Measurements from ENCODE around the gene SRGAP3.

SRGAP3 gene

DNA sequence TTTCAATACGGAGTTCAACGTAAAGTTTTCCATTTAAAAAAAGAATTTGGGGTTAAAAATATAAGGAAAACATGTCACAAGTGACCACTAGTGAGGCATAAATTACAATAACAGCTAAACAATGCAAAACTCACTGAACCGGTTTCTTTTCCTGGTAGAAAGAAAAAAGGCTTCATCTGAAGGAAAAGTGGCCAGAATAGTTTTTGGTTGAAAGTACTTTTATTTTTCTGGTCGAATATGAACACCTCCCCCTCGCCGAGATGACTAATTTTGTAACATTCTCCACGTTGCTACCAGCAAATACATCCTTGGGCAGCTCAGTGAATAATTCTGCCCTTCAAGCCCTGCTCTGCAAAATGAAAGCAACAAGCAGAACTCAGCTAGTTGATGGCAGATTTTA is 3.9 kb upstream of the SRGAP3 start:
- no peak for DNase-seq (ENCODE audit: low spot score)

DNA sequence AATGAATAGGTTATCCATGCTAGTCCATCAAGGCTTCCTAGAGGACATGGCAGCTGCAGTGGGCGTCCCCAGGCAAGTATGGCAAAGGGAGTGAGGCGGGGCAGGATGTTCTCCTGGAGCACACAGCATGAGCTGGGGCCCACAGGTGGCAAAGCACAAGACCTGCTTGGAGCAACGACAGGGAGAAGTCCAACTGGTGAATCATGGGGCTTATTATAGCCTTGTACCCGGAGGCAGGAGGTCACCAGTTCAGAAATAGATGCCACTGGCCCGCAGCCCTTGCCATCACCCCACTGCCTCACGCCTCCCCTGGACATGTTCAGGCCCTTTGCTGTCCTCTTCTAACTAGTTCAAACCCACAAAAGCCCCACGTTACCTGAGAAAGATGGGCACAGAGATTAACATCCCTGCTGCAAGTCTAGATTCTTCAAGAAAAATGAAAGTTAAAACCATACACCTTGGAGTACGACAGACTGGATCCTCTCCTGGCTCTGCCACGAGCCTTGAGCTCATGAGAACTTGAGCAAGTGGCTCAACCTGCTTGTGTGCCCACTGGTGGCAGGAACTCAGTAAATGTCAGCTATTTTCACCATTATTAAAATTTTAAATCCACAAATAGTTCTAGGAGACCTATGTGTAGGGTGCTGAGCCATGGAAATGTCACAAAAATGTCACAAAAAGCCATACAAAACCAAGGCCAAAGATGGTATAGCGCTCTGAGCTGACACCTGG is 1.8 kb upstream of the SRGAP3 start:
- no peak for DNase-seq (ENCODE audit: low spot score)

DNA sequence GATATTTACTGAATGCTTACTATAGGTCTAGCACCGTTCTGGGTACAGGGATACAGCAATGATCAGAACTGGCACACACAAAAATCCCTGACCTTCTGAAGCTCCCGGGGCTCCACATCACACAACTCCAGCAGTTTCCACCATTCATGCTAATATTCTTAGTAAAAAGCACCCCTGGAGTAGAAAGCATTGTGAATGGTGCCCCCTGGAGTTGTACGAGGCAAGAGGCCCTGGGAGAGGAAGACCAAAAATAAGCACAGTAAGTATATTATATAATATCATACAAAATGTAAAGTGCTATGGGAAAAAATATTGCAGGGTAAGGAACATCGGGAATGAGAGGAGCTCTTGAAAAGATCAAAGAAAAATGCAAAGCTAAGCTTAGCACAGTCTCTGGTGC is 790 bp upstream of the SRGAP3 start:
- no peak for DNase-seq (ENCODE audit: low spot score)

- no peak for DNase-seq (ENCODE audit: low spot score)
These were observed 749 bp downstream of the SRGAP3 start for GRCh38 chr3:9248522-9249271.

DNA sequence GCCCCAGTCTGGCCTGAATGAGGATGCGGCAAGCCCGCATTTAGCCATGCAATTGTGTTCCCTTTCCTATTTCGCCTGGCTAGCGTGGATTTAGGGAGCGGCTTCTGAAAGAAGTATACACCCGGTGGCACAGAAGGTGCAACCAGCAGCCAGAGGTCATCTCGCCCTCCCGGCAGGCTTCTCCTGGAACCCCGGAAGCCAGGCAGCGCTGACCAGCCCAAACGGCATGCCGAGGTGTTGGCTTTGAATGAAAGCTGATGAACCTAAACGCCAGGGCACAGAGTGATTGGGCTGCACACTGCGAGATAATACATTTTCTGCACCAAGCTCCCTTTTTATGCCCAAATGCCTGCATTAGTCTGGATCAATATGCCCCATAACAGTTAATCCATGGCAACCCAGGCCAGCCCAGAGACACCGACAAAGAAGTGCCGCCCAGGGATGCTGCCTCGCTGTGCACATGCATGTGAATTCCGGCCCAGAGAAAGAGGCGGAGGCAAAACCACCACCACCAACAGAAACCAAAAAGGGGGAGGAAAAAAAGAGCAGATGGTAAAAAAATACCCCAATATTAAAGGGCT is 1.4 kb downstream of the SRGAP3 start:
- DNase-seq (ENCODE audit: low spot score), result no peak

DNA sequence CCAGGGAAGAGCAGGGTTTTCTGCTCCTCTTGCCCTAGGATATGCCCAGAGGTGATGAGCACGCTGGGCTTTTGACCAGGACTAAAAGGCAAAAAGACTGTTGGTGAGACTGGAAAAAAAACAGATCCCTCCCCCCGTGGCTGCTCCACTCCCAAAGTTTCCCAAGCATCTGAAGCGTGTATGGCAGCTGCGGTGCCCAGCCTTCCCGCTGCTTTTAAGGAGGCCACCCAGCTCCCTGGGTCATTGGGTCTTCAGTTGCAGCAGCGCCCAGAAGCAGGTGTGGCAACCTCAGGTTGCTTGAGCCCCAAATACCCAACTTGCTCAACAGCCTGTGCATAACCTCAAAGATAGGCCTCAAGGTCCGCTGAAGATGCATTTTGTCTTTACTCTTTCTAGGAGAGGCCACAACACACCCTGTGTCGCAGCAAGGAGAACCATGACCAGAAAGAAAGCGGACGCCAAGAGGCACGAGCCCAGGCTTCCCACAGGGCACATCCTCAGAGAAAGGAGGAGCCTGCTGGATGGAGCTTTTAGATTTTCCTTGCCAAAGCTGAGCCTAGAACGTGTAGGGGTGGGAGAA is 2.0 kb downstream of the SRGAP3 start:
- no peak for DNase-seq (ENCODE audit: low spot score)

- no peak for DNase-seq (ENCODE audit: low spot score)
These were observed 3.3 kb downstream of the SRGAP3 start for GRCh38 chr3:9246189-9246588.

DNA sequence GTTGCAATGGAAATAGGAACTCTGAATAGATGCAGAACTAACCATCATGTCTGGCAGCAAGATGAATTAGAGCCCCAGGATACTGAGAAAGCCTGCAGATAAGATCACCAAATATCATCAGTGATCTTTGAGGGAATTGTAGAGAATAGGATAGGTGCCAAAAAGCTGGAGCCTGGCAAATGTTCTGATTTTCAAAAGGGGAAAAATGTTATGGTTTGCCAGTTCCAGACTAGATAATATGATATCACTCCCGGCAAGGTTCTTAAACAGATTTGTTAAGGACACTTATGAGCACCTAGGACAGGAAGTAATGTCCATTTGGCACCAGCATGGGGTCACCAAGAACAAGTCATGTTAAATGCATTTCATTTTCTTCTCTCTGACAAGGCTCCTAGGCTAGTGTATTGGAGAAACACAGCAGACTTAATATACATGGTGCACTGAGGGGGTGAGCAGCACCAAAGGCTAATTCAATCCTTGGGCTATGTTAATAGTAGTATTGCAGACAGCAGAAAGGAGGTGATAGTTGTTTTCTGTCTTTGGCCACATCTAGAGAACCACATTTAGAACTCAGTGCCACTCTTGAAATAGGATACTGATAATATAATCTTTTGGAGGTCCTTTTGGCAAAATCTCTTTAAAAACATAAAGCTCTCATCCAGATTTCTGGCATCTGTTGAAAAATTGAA is 4.8 kb downstream of the SRGAP3 start:
- DNase-seq (ENCODE audit: low spot score), result no peak

GRCh38 chr3:9241956-9242355 is 7.5 kb downstream of the SRGAP3 start:
- no peak for DNase-seq (ENCODE audit: low spot score)

DNA sequence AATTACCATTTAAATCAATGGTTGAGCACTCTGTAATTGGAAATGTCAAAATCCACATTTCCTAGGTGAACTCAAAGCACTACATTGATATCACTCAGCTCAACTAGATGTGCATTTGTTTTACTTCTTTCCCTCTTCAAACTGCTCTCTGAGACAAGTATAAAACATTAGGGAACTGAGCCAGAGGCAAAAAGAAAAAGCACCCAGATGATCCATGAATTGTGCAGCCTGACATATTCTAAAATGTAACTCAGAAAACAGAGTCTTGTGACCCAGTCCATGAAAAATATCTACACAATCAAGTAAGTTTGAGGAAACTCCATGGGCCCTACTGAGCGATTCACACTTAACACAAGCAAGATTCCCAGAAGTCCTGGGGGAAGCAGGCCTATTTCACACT is 9.8 kb downstream of the SRGAP3 start:
- no peak for DNase-seq (ENCODE audit: low spot score)

DNA sequence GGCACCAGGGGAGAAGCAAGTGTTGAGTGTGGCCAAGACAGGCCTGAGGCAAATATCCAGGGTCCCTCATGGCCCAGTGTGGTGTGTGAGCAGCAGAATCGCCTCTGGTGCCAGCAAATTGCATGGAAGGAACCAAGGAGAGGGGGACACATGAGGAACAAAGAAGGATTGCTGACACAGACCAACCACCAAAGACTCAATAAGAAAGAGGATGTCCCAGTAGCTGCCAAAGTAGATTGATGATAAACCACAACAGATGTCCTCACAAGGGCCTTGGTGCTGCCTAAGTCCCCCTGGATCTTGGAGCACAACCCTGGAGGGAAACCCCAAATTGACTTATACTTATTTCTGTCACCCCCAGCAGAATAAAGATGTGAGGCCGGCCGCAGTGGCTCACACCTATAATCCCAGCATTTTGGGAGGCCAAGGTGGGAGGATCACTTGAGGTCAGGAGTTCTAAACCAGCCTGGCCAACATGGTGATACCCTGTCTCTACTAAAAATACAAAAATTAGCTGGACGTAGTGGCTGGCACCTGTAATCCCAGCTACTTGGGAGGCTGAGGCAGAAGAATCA is 10.6 kb downstream of the SRGAP3 start:
- DNase-seq (ENCODE audit: low spot score), result no peak

DNA sequence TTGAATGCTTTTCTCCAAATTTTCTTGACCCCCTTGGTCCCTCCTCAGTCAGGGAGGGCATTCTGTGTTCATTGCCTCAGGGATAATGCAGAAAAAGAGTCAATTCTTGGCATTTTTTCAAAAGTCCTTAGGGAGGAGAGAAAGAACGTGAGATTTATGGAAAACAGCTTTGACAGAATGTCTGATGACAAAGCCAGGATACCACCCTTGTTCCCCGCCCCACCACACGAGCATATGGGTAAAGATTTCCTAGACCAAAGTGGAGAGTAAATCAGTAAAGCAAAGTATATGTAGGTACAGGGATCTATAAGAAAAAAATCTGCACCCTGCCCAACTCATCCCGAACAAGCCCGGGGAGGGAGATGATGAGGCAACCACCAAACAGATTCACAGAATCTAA is 11.2 kb downstream of the SRGAP3 start:
- DNase-seq (ENCODE audit: low spot score), result no peak

DNA sequence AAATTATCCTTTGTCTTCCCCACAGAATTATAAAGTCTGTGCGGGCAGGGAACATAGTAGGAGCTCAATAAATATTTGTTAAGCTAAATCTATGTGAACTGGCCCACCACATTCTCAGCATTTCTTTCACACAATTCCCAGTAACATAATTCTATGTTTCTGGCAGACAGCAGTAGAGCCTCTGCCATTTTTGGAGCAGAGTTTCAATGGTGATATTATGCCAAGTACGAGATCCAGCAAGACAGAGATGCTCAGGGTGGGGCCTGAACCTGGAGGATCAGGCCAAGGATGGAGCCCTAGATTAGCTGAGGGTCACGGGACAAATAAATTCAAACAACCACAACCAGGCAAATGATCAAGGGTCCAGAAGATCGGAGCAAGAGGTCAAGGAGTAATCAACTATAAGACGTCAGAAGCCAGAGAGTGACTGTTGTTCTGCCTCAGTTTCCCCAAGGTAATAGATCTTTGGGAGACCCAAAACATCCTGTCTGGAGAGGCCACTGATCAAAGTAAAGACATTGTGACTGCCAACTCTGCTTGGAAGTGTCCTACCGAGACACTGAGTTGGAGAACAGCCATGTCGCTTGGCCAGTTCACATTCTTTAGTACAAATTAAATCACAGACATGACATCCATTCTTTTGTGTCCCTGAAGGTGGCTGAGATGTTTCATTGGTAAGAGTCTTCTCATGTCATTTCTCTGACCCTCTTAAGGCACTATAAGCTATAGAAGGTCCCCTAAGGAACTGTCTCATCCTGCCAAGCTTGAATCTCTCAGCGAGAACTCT is 15.4 kb downstream of the SRGAP3 start:
- DNase-seq (ENCODE audit: low spot score), result no peak

- DNase-seq (ENCODE audit: low spot score), result no peak
These were observed 16.3 kb downstream of the SRGAP3 start for GRCh38 chr3:9233101-9233500.

- no peak for DNase-seq (ENCODE audit: low spot score)
These were observed 17.5 kb downstream of the SRGAP3 start for GRCh38 chr3:9231937-9232336.

DNA sequence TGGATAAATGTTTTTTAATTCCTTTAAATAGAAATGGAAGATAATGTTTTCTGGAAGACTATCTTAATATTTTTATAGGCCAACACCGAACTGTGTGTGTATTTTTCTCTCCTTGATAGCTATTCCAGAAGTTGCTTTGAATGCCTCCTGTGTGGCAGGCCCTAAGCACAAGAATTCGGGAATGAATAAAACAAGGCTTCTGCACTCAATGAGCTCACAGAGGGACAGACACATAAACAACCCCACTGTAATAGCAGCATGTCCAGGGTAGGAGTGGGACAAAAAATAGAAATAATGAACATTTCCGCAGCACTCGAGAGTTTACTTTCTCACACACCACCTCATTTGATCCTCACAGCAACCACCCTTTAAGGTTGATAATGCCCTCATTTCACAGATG is 18.0 kb downstream of the SRGAP3 start:
- no peak for DNase-seq (ENCODE audit: low spot score)

GRCh38 chr3:9231006-9231405 is 18.4 kb downstream of the SRGAP3 start:
- no peak for DNase-seq (ENCODE audit: low spot score)

DNA sequence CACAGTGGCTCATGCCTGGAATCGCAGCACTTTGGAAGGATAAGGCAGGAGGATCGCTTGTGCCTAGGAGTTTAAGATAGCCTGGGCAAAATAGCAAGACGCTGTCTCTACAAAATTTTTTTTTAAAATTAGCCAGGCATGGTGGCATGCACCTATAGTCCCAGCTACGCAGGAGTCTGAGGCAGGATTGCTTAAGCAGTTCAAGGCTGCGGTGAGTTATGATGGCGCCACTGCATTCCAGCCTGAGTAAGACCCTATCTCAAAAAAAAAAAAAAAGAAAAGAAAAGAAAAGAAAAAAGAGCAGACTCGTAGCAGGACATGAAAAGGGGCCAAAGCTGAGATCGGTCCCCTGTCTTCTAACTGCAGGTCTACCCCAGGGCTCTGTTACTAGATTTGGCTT is 18.9 kb downstream of the SRGAP3 start:
- no peak for DNase-seq (ENCODE audit: low spot score)

DNA sequence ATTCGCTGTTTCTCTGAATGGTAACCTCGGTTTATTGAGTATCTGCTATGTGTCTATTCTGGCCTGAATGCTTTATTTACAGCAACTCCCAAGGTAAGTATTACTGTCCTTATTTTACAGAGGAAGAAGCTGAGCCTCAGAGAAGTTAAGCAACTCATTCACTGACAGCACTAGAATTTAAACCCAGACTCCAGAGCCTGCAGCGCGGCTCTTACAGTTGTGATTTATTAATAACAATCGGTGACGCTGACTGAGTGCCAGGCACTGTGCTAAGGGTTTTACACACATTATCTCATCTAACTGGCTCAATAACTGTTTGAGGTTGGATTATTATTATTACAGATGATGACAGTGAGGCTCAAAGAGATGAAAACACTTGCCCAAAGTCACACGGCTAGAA is 19.6 kb downstream of the SRGAP3 start:
- DNase-seq (ENCODE audit: low spot score), result no peak

DNA sequence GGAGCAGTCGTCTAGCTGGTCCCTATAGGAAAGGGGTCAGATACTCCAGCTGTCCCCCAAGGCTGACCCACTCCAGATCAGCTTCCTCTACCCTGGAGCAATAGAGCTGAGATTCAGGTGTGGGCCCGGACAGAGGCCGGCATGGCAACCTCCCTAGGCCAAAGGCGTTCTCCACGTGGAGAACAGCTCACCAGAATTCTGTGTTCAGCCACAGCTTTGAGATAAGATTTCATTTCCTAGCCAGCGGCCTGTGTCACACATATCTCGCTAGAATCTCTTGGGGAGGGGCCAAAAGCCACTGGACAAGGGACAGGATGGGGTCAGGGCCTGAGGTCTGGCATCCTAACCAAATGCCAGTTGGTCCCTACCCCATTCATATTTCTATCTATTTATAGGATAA is 20.1 kb downstream of the SRGAP3 start:
- DNase-seq (ENCODE audit: low spot score), result no peak

GRCh38 chr3:9226326-9226725 is 23.1 kb downstream of the SRGAP3 start:
- DNase-seq (ENCODE audit: low spot score), result no peak
